Memory B cell (primary cell): ENCODE results near the gene FILIP1.

ENCODE experiments used
- ATAC-seq: fragments of 150-1000 bp; cut with Tn5 transposase; 2 replicates; pipeline ENCODE4 v1.10.0; 2021; ENCODE audit warnings: low read depth, mild to moderate bottlenecking, moderate library complexity
- DNase-seq, 2 donors: peaks; one replicate each; pipeline ENCODE4 v3.0.0; 2022; ENCODE audit warnings: low spot score in 2 of 2
- H3K27ac Mint-ChIP-seq: one replicate; pipeline ENCODE4 v1.8.0; 2022; ENCODE audit warnings: mild to moderate bottlenecking, moderate library complexity, mixed read lengths
- H3K27me3 Mint-ChIP-seq: one replicate; pipeline ENCODE4 v1.8.0; 2022; ENCODE audit warnings: mixed read lengths
- H3K36me3 Mint-ChIP-seq: one replicate; pipeline ENCODE4 v1.8.0; 2022; ENCODE audit warnings: mild to moderate bottlenecking, mixed read lengths
- H3K4me1 Mint-ChIP-seq: one replicate; pipeline ENCODE4 v1.8.0; 2022; ENCODE audit warnings: mixed read lengths
- H3K4me3 Mint-ChIP-seq: one replicate; pipeline ENCODE4 v1.8.0; 2022; ENCODE audit warnings: mild to moderate bottlenecking, moderate library complexity, mixed read lengths
- H3K9me3 Mint-ChIP-seq: one replicate; pipeline ENCODE4 v1.8.0; 2022; ENCODE audit warnings: mixed read lengths

The FILIP1 gene

DNA sequence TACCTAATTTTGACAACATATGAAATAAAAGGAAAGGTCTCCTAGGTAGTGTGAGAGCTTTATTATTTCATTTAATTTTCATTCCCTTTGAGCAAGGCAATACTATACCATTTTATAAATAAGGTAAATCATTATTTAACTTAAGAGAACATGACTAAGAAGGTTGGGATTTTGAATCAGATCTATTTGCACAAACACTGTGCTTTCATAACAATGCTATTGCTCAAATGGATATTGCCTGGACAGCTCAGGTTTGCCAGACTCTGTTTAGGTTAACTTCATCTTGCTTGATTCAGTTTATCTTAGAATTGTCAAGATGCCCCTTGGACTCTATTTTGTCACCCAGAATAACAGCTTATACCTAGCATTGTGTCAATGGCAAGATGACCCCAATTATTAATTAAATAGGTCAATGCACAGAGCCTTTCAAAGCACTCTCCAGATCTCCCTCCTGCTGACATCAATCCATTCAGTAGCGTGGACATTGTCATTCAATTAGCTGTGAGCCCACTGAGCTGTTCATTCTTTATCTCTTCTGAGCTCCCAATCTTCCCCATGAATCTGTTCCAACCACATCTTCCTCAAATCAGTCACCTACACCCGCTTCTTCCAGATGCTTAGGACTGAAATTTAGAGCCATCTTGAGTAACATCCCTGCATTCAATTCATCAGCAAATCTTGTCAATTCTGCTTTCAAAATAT, 166.9 kb downstream of the FILIP1 start:
- no peak overlapping the region for H3K4me3 Mint-ChIP-seq
- H3K4me1 Mint-ChIP-seq, result no peaks in the 10 kb centered on the region
- H3K9me3 Mint-ChIP-seq, result no peaks in the 10 kb centered on the region
- ATAC-seq (no peak), DNase-seq (no peak)
- peaks cover 7% of the 10 kb centered on the region for H3K27me3 Mint-ChIP-seq
- no peaks in the 10 kb centered on the region for H3K36me3 Mint-ChIP-seq
- no peak overlapping the region for H3K27ac Mint-ChIP-seq

- no peaks in the 10 kb centered on the region for H3K36me3 Mint-ChIP-seq
- no peaks in the 10 kb centered on the region for H3K9me3 Mint-ChIP-seq
- H3K27ac Mint-ChIP-seq, result no peak overlapping the region
- ATAC-seq (no peak), DNase-seq (no peak)
- H3K4me3 Mint-ChIP-seq, result no peak overlapping the region
- peaks cover 19% of the 10 kb centered on the region for H3K27me3 Mint-ChIP-seq
- no peaks in the 10 kb centered on the region for H3K4me1 Mint-ChIP-seq
Observed at GRCh38 chr6:75318900-75319299, 174.7 kb downstream of the FILIP1 start.

GRCh38 chr6:75317503-75318206, 175.9 kb downstream of the FILIP1 start:
- Mint-ChIP-seq H3K27me3 (peaks cover 26% of the 10 kb centered on the region), H3K9me3 (no peaks in the 10 kb centered on the region), H3K4me3 (no peak overlapping the region), H3K4me1 (peaks cover 2% of the 10 kb centered on the region), H3K27ac (no peak overlapping the region), H3K36me3 (peaks cover 3% of the 10 kb centered on the region)
- DNase-seq (no peak), ATAC-seq (no peak)

DNA sequence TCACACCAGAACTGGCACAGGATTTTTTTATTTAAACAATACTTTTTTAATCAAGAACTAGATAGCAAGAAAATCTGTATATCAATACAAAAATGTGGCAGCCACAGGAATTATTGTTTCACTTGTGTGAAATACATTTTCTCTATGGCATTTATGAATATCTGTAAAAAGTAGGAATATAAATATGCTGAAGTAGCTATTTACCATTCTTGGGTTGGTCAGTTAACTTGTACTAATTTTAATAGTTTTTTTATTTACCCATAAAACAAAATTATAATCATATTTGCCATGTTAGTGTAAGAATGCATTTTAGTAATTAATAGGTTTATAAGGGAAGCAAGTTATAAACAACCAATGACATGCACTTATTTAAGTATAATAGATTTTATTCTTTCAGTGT, 177.6 kb downstream of the FILIP1 start:
- H3K9me3 Mint-ChIP-seq, result no peaks in the 10 kb centered on the region
- peaks cover 28% of the 10 kb centered on the region for H3K27me3 Mint-ChIP-seq
- no peak overlapping the region for H3K4me3 Mint-ChIP-seq
- H3K4me1 Mint-ChIP-seq, result peaks cover 2% of the 10 kb centered on the region
- DNase-seq, result no peak
- no peak for ATAC-seq
- no peak overlapping the region for H3K27ac Mint-ChIP-seq
- H3K36me3 Mint-ChIP-seq, result peaks cover 3% of the 10 kb centered on the region

DNA sequence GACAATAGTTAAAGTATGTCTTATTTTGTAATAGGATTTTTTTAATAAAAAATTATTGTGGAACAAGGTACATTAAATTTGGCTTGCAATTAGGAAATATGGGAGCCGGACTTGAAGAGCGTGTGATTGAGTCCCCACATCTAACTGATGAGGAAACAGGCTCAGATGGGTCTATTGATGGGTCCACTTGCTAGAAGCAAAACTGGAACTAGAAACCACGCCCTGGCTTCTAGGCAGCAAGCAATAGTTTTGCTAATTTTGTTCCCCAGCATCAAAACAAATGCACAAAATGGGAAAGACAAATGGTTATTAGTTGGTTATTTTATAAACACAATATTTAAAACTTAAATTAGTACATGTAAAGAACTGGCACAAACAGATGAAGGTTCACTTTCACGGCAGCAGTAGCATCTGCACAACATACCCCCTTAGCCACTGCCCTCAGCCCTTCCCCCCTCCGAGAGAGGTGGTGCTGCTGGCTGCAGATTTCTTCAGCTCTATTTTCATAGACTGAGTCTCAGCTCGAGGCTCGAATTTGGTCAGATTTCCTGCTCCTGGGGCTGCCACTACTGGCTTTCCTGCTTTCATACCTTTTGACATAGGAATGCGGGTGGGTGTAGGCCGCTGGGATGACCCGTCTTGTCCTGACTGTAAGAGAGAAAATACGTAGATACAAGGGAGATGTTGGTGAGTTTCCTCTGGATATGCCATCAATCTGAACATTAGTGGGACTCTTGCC, 185.2 kb downstream of the FILIP1 start:
- no peaks in the 10 kb centered on the region for H3K9me3 Mint-ChIP-seq
- no peaks in the 10 kb centered on the region for H3K36me3 Mint-ChIP-seq
- no peaks in the 10 kb centered on the region for H3K4me1 Mint-ChIP-seq
- H3K27ac Mint-ChIP-seq, result no peak overlapping the region
- DNase-seq, result no peak
- H3K27me3 Mint-ChIP-seq, result peaks cover 6% of the 10 kb centered on the region
- no peak for ATAC-seq
- no peak overlapping the region for H3K4me3 Mint-ChIP-seq

DNA sequence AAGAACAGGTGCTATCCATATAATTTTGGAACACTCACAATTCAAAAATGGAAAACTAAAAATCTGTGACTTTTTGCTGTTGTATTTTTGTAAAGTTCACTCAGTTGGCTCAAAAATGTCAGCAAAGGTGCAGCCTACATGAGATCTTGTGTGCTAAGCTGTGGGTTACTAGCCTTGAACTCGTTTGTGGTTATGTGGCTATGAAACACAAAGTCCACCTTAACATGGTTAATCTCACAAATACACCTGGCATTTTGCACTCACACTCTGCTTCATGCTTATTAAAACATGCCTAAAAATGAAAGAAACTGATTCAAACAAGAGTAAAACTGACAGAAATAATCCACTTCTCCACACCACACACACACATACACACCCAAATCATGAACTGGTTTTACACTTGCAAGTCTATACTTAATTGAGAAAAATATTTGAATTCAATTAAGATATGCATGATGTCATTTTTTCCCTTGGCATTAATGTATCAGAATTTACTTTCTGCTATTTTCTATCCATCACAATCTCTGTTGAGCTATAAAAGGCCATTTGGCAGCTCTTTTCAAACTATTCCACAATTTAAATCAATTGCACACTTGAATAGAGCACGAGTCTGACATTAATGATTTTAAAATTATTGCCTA, 186.1 kb downstream of the FILIP1 start:
- ATAC-seq, result no peak
- Mint-ChIP-seq H3K36me3 (no peaks in the 10 kb centered on the region), H3K4me3 (no peak overlapping the region), H3K27ac (no peak overlapping the region), H3K4me1 (no peaks in the 10 kb centered on the region), H3K27me3 (peaks cover 4% of the 10 kb centered on the region), H3K9me3 (no peaks in the 10 kb centered on the region)
- no peak for DNase-seq

DNA sequence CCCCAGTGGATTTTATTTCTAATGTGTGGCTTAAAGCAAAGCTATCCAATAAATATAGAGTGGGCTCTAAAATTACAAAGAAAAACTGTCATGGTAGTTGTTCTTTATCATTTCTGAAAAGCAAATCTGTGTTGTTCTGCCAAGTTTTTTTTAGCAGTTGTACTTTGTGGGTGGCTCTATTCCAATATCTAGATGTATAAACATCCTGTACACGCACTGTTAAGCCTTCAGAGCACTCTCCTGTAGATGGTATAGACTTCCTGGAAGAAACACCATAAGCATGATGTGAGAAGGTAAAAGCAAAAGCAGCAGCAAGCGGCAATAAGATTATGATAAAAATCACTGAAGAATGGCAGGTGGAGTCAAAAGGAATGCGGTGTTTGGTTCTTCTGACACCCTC, 187.5 kb downstream of the FILIP1 start:
- Mint-ChIP-seq H3K36me3 (no peaks in the 10 kb centered on the region), H3K27me3 (peaks cover 2% of the 10 kb centered on the region), H3K9me3 (no peaks in the 10 kb centered on the region), H3K4me3 (no peak overlapping the region), H3K27ac (no peak overlapping the region), H3K4me1 (no peaks in the 10 kb centered on the region)
- DNase-seq (no peak), ATAC-seq (no peak)

GRCh38 chr6:75305573-75305972, 188.0 kb downstream of the FILIP1 start:
- Mint-ChIP-seq H3K36me3 (no peaks in the 10 kb centered on the region), H3K4me1 (no peaks in the 10 kb centered on the region), H3K27me3 (peaks cover 2% of the 10 kb centered on the region), H3K4me3 (no peak overlapping the region), H3K27ac (no peak overlapping the region), H3K9me3 (no peaks in the 10 kb centered on the region)
- ATAC-seq, result no peak
- DNase-seq, result no peak

- Mint-ChIP-seq H3K4me1 (no peaks in the 10 kb centered on the region), H3K27me3 (peaks cover 2% of the 10 kb centered on the region), H3K4me3 (no peak overlapping the region), H3K9me3 (no peaks in the 10 kb centered on the region), H3K27ac (no peak overlapping the region), H3K36me3 (no peaks in the 10 kb centered on the region)
- DNase-seq, result no peak
- ATAC-seq, result no peak
Observed at GRCh38 chr6:75302280-75302679, 191.3 kb downstream of the FILIP1 start.

- Mint-ChIP-seq H3K27me3 (peaks cover 2% of the 10 kb centered on the region), H3K9me3 (no peaks in the 10 kb centered on the region), H3K27ac (no peak overlapping the region), H3K4me3 (no peak overlapping the region), H3K4me1 (no peaks in the 10 kb centered on the region), H3K36me3 (no peaks in the 10 kb centered on the region)
- no peak for ATAC-seq
- no peak for DNase-seq
Observed at GRCh38 chr6:75301537-75301936, 192.1 kb downstream of the FILIP1 start.

- no peaks in the 10 kb centered on the region for H3K4me1 Mint-ChIP-seq
- H3K27me3 Mint-ChIP-seq, result peaks cover 2% of the 10 kb centered on the region
- ATAC-seq, result no peak
- H3K36me3 Mint-ChIP-seq, result no peaks in the 10 kb centered on the region
- no peak overlapping the region for H3K27ac Mint-ChIP-seq
- no peak for DNase-seq
- H3K4me3 Mint-ChIP-seq, result no peak overlapping the region
- H3K9me3 Mint-ChIP-seq, result no peaks in the 10 kb centered on the region
Observed at GRCh38 chr6:75301088-75301487, 192.5 kb downstream of the FILIP1 start.

GRCh38 chr6:75300531-75300855, 193.1 kb downstream of the FILIP1 start:
- Mint-ChIP-seq H3K27ac (no peak overlapping the region), H3K36me3 (no peaks in the 10 kb centered on the region), H3K4me1 (no peaks in the 10 kb centered on the region), H3K4me3 (no peak overlapping the region), H3K9me3 (no peaks in the 10 kb centered on the region), H3K27me3 (peaks cover 2% of the 10 kb centered on the region)
- ATAC-seq, result no peak
- DNase-seq, result no peak

DNA sequence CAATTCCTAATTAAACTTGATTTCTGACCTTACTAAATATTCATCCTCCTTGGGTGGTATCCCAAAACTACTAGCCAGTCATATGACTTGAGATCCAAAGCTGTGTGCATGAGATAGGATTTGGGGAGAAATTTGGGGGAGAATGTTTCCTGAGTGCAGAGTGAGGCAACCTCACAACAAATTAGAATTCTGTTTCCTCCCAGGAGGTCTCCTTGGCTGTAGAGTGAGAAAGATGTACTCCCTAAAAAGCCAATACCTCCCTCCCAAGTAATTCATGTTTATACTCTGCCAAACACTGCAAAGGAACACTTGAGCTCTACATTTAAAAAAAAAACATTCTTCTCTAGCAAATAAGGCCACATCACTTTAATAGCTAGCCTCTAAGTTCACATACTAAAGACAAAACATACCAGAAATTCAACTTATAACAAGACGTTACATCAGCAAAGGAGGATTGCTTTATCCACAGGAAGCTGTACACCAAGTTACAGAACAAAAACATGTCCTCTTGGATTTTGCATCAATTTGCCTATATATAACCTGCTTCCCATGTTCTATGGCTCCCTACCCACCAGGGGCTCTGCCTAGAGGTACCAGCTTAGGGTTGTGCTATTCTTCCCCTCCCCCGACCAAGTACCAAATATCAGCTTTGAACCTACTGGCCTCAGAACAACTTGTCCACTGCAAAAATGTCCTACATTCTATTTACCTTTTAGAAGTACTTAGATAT, 193.6 kb downstream of the FILIP1 start:
- H3K9me3 Mint-ChIP-seq, result no peaks in the 10 kb centered on the region
- no peak overlapping the region for H3K4me3 Mint-ChIP-seq
- ATAC-seq (no peak), DNase-seq (no peak)
- no peak overlapping the region for H3K27ac Mint-ChIP-seq
- no peaks in the 10 kb centered on the region for H3K36me3 Mint-ChIP-seq
- no peaks in the 10 kb centered on the region for H3K4me1 Mint-ChIP-seq
- peaks cover 2% of the 10 kb centered on the region for H3K27me3 Mint-ChIP-seq
